Neuronal stem cell (in vitro differentiated cells): Measurements from ENCODE around the gene RAD51AP1.
A peak's percentile ranks its signal among the peaks of the same experiment; 100 is the strongest.

ENCODE experiments used
- DNase-seq: peaks from one replicate; pipeline ENCODE4 v3.0.0-alpha.2; 2013; ENCODE audit warnings: low spot score
- H2AFZ ChIP-seq: one replicate; pipeline ENCODE4 v1.6.1; 2013; ENCODE audit warnings: mild to moderate bottlenecking, low read length, inconsistent platforms
- H2AK5ac ChIP-seq: 2 replicates; pipeline ENCODE4 v1.6.1; 2013; ENCODE audit warnings: low read depth, mild to moderate bottlenecking, inconsistent platforms, low read length, moderate library complexity, mixed read lengths
- H2BK120ac ChIP-seq: 2 replicates; pipeline ENCODE4 v1.6.1; 2013; ENCODE audit warnings: low read depth, mild to moderate bottlenecking, inconsistent platforms, low read length, moderate library complexity, mixed read lengths
- H2BK12ac ChIP-seq: one replicate; pipeline ENCODE4 v1.6.1; 2013; ENCODE audit warnings: low read length, inconsistent platforms
- H2BK15ac ChIP-seq: 2 replicates; pipeline ENCODE4 v1.6.1; 2013; ENCODE audit warnings: mild to moderate bottlenecking, low read length, inconsistent platforms, mixed read lengths
- H2BK5ac ChIP-seq: one replicate; pipeline ENCODE4 v1.6.1; 2013; ENCODE audit warnings: inconsistent platforms, mild to moderate bottlenecking, low read length, moderate library complexity
- H3K14ac ChIP-seq: one replicate; pipeline ENCODE4 v1.6.1; 2013; ENCODE audit warnings: low read length, inconsistent platforms
- H3K18ac ChIP-seq: 2 replicates; pipeline ENCODE4 v1.6.1; 2013; ENCODE audit warnings: low read length, inconsistent platforms
- H3K23ac ChIP-seq: 2 replicates; pipeline ENCODE4 v1.6.1; 2013; ENCODE audit warnings: low read depth, mild to moderate bottlenecking, mixed read lengths, low read length, inconsistent platforms; ENCODE audit not compliant: poor library complexity
- H3K27ac ChIP-seq: replicated peaks from 3 replicates; pipeline ENCODE4 v1.5.1; 2013; ENCODE audit warnings: low read length, inconsistent platforms
- H3K27me3 ChIP-seq, 3 experiments: 2 replicates each; pipeline ENCODE4 v1.6.1; 2013; ENCODE audit warnings: low read length in 3 of 3, mild to moderate bottlenecking in 2 of 3, inconsistent platforms in 1 of 3, low read depth in 1 of 3, mixed read lengths in 1 of 3, moderate library complexity in 1 of 3; ENCODE audit not compliant: control insufficient read depth in 3 of 3, insufficient read depth in 3 of 3
- H3K36me3 ChIP-seq, 2 donors: replicated peaks in 1 of 2; 2 replicates each; pipeline ENCODE4 v1.6.1; 2013; ENCODE audit warnings: low read length in 2 of 2; ENCODE audit not compliant: control insufficient read depth in 2 of 2, insufficient read depth in 2 of 2
- H3K4ac ChIP-seq: 2 replicates; pipeline ENCODE4 v1.6.1; 2013; ENCODE audit warnings: inconsistent platforms, mild to moderate bottlenecking, low read length, moderate library complexity
- H3K4me1 ChIP-seq, 2 donors: 1 replicate in 1 of 2; 2 replicates in 1 of 2; pipeline ENCODE4 v1.6.1; 2013; ENCODE audit warnings: low read length in 2 of 2, low read depth in 1 of 2; ENCODE audit not compliant: control insufficient read depth in 2 of 2, insufficient read depth in 1 of 2
- H3K4me2 ChIP-seq: one replicate; pipeline ENCODE4 v1.6.1; 2013; ENCODE audit warnings: mild to moderate bottlenecking, low read length, inconsistent platforms; ENCODE audit not compliant: insufficient read depth, poor library complexity, severe bottlenecking
- H3K4me3 ChIP-seq, 2 donors: 2 replicates each; pipeline ENCODE4 v1.5.1; 2013; ENCODE audit warnings: low read length in 2 of 2, mild to moderate bottlenecking in 2 of 2, inconsistent platforms in 1 of 2, moderate library complexity in 1 of 2
- H3K79me1 ChIP-seq: one replicate; pipeline ENCODE4 v1.6.1; 2013; ENCODE audit warnings: low read depth, mild to moderate bottlenecking, inconsistent platforms, low read length, moderate library complexity
- H3K9ac ChIP-seq: one replicate; pipeline ENCODE4 v1.6.1; 2013; ENCODE audit warnings: mild to moderate bottlenecking, low read depth, low read length, inconsistent platforms; ENCODE audit not compliant: poor library complexity
- H3K9me3 ChIP-seq, 2 donors: replicated peaks in 1 of 2; 2 replicates each; pipeline versions ENCODE3 to v1.6.1; 2013; ENCODE audit warnings: low read length in 2 of 2, mild to moderate bottlenecking in 2 of 2, inconsistent platforms in 1 of 2, low read depth in 1 of 2, mixed read lengths in 1 of 2, moderate library complexity in 1 of 2; ENCODE audit not compliant: control insufficient read depth in 2 of 2, insufficient read depth in 1 of 2
- H4K8ac ChIP-seq: one replicate; pipeline ENCODE4 v1.6.1; 2013; ENCODE audit warnings: low read depth, mild to moderate bottlenecking, inconsistent platforms, low read length, moderate library complexity
- H4K91ac ChIP-seq: one replicate; pipeline ENCODE4 v1.6.1; 2013; ENCODE audit warnings: low read length, low read depth, mild to moderate bottlenecking, inconsistent platforms; ENCODE audit not compliant: poor library complexity
- WGBS, 2 donors: extraction: QIAGEN DNeasy Blood & Tissue Kit; methylation state at CpG; one replicate each; pipeline ENCODE4 v1.1.7; 2013; ENCODE audit warnings: missing lambda C conversion rate in 2 of 2, mixed read lengths in 1 of 2; ENCODE audit not compliant: insufficient read length in 2 of 2, insufficient replicate concordance in 1 of 2; ENCODE audit errors: extremely low coverage in 2 of 2; 5-methylcytosine and 5-hydroxymethylcytosine counted together

RAD51AP1 gene

GRCh38 chr12:4567073-4567881, 28.6 kb downstream of the RAD51AP1 start:
- no peak overlapping the region for H3K4ac ChIP-seq

GRCh38 chr12:4569261-4569660, 30.6 kb downstream of the RAD51AP1 start:
- Histone ChIP-seq H3K79me1 (no peaks in the 10 kb centered on the region), H2BK12ac (no peak overlapping the region), H3K4me3 (no peak overlapping the region), H3K4ac (no peak overlapping the region), H3K27me3 (no peaks in the 10 kb centered on the region), H3K18ac (no peak overlapping the region), H2AK5ac (no peak overlapping the region), H2AFZ (no peak overlapping the region), H2BK5ac (no peak overlapping the region), H4K91ac (no peak overlapping the region), H3K23ac (no peak overlapping the region), H3K4me1 (peaks cover 0 to 6% of the 10 kb centered on the region in 2 donors), H3K9me3 (no peaks in the 10 kb centered on the region), H3K9ac (no peak overlapping the region), H3K27ac (no peak overlapping the region), H3K4me2 (no peak overlapping the region), H4K8ac (no peak overlapping the region), H2BK15ac (no peak overlapping the region), H3K36me3 (no peaks in the 10 kb centered on the region), H2BK120ac (no peak overlapping the region), H3K14ac (no peak overlapping the region)
- DNase-seq: no peak
- no CpG with 5 or more reads among the region's 4 CpGs for WGBS, 2 donors

More at GRCh38 chr12:4567073-4567881, 28.6 kb downstream of the RAD51AP1 start:
- Histone ChIP-seq H2AFZ (no peak overlapping the region), H3K14ac (no peak overlapping the region), H3K9me3 (peaks cover 0 to 8% of the 10 kb centered on the region in 2 donors), H3K18ac (no peak overlapping the region), H3K79me1 (no peaks in the 10 kb centered on the region), H3K27me3 (peaks cover 0 to 2% (median 0%) of the 10 kb centered on the region in 3 experiments), H2BK5ac (no peak overlapping the region), H3K4me1 (peaks cover 3 to 12% of the 10 kb centered on the region in 2 donors), H2BK15ac (no peak overlapping the region), H3K36me3 (peaks cover 0 to 6% of the 10 kb centered on the region in 2 donors), H4K91ac (no peak overlapping the region), H2BK12ac (no peak overlapping the region), H3K23ac (no peak overlapping the region), H2AK5ac (no peak overlapping the region), H3K9ac (no peak overlapping the region), H3K27ac (peak overlapping the region; percentile 65), H3K4me3 (no peak overlapping the region), H4K8ac (no peak overlapping the region), H2BK120ac (no peak overlapping the region), H3K4me2 (no peak overlapping the region)
- WGBS, 2 donors: no CpG with 5 or more reads among the region's 3 CpGs
- DNase-seq: no peak

- H2BK5ac ChIP-seq: no peak overlapping the region
- no peak for DNase-seq
- H3K23ac ChIP-seq: no peak overlapping the region
- H3K36me3 ChIP-seq: no peaks in the 10 kb centered on the region
- H3K4me1 ChIP-seq: peaks cover 2 to 3% of the 10 kb centered on the region in 2 donors
- no peaks in the 10 kb centered on the region for H3K9me3 ChIP-seq
- no peak overlapping the region for H2AFZ ChIP-seq
- H3K79me1 ChIP-seq: no peaks in the 10 kb centered on the region
- WGBS, 2 donors: no CpG with 5 or more reads among the region's 7 CpGs
- H3K9ac ChIP-seq: no peak overlapping the region
- H3K27me3 ChIP-seq: no peaks in the 10 kb centered on the region
- no peak overlapping the region for H2BK15ac ChIP-seq
- H2BK120ac ChIP-seq: no peak overlapping the region
- no peak overlapping the region for H4K91ac ChIP-seq
- H3K4ac ChIP-seq: no peak overlapping the region
- no peak overlapping the region for H3K14ac ChIP-seq
- H3K4me3 ChIP-seq: no peak overlapping the region
- no peak overlapping the region for H2AK5ac ChIP-seq
- no peak overlapping the region for H4K8ac ChIP-seq
- no peak overlapping the region for H3K27ac ChIP-seq
- no peak overlapping the region for H3K4me2 ChIP-seq
- H2BK12ac ChIP-seq: no peak overlapping the region
- H3K18ac ChIP-seq: no peak overlapping the region
These were observed 34.0 kb downstream of the RAD51AP1 start for GRCh38 chr12:4572680-4573079.

GRCh38 chr12:4579305-4580102, 40.8 kb downstream of the RAD51AP1 start:
- no CpG with 5 or more reads among the region's 8 CpGs for WGBS, 2 donors
- DNase-seq: peak; percentile 38

More at GRCh38 chr12:4579305-4580102, 40.8 kb downstream of the RAD51AP1 start:
- Histone ChIP-seq H3K14ac (no peak overlapping the region), H2BK5ac (no peak overlapping the region), H3K4me3 (no peak overlapping the region), H3K27ac (peak overlapping the region; percentile 89), H2BK15ac (no peak overlapping the region), H2BK120ac (no peak overlapping the region), H4K91ac (no peak overlapping the region), H2AFZ (peak overlapping the region; percentile 21), H4K8ac (no peak overlapping the region), H3K9ac (no peak overlapping the region), H3K27me3 (no peaks in the 10 kb centered on the region), H3K79me1 (no peaks in the 10 kb centered on the region), H3K23ac (no peak overlapping the region), H3K4me1 (peaks cover 16 to 22% of the 10 kb centered on the region in 2 donors), H3K4me2 (no peak overlapping the region), H3K36me3 (no peaks in the 10 kb centered on the region), H3K18ac (no peak overlapping the region), H2AK5ac (no peak overlapping the region), H3K9me3 (no peaks in the 10 kb centered on the region), H2BK12ac (no peak overlapping the region), H3K4ac (no peak overlapping the region)
